Hematopoietic multipotent progenitor cell treated with erythropoietin and hydrocortisone succinate and interleukin-3 and kit ligand, for 8 days (in vitro differentiated cells): ENCODE measurements around the gene ZNF213.
A peak's percentile ranks its signal among the peaks of the same experiment; 100 is the strongest.
"Not testable (repeated sequence)": the region's sequence is repeated elsewhere in the genome, so short reads cannot be mapped to it uniquely, and the experiment has no call there.

Source experiments
- DNase-seq: peaks from one replicate; pipeline ENCODE4 v3.0.0-alpha.2; 2015

The ZNF213 gene

GRCh38 chr16:3148256-3149192, 13.7 kb downstream of the ZNF213 start:
- no peak for DNase-seq

GRCh38 chr16:3149193-3149530, 14.3 kb downstream of the ZNF213 start:
- DNase-seq: no peak

GRCh38 chr16:3149630-3150345, 15.0 kb downstream of the ZNF213 start:
- peak; percentile 87 for DNase-seq

- DNase-seq: peak; percentile 98
These were observed 15.8 kb downstream of the ZNF213 start for GRCh38 chr16:3150346-3151218.

- no peak for DNase-seq
These were observed 17.1 kb downstream of the ZNF213 start for GRCh38 chr16:3152027-3152276.

GRCh38 chr16:3152277-3152990, 17.6 kb downstream of the ZNF213 start:
- peak; percentile 96 for DNase-seq

GRCh38 chr16:3152991-3153368, 18.2 kb downstream of the ZNF213 start:
- no peak for DNase-seq

GRCh38 chr16:3155181-3155580, 20.4 kb downstream of the ZNF213 start:
- no peak for DNase-seq

GRCh38 chr16:3155972-3156371, 21.1 kb downstream of the ZNF213 start:
- no peak for DNase-seq

GRCh38 chr16:3157229-3158025, 22.6 kb downstream of the ZNF213 start:
- DNase-seq: peak; percentile 94

GRCh38 chr16:3158026-3158509, 23.2 kb downstream of the ZNF213 start:
- no peak for DNase-seq

- DNase-seq: peak; percentile 83
These were observed 23.9 kb downstream of the ZNF213 start for GRCh38 chr16:3158510-3159314.

GRCh38 chr16:3161235-3162018, 26.6 kb downstream of the ZNF213 start:
- DNase-seq: no peak

GRCh38 chr16:3164121-3164991, 29.5 kb downstream of the ZNF213 start:
- no peak for DNase-seq

- no peak for DNase-seq
These were observed 30.4 kb downstream of the ZNF213 start for GRCh38 chr16:3165111-3165822.

GRCh38 chr16:3166505-3166886, 31.7 kb downstream of the ZNF213 start:
- DNase-seq: no peak

- not testable (repeated sequence) for DNase-seq
These were observed 33.9 kb downstream of the ZNF213 start for GRCh38 chr16:3168729-3169128.

GRCh38 chr16:3170440-3171180, 35.8 kb downstream of the ZNF213 start:
- DNase-seq: no peak
